ENCODE measurements around the gene LRRC72. TPM values are rescaled to one million over a fixed set of nuclear protein-coding genes. Genes with fewer than 3 reads are reported as not detected.
"Not testable (repeated sequence)": the region's sequence is repeated elsewhere in the genome, so short reads cannot be mapped to it uniquely, and the experiment has no call there.

LRRC72 gene
- total RNA-seq, 4 donors from 2014 or later: not detected

GRCh38 chr7:16529697-16530096 is 3.1 kb downstream of the LRRC72 start:
- no peaks in the 10 kb centered on the region for H3K36me3 ChIP-seq
- H3K27ac ChIP-seq: no peak overlapping the region
- no peaks in the 10 kb centered on the region for H3K27me3 ChIP-seq
- WGBS: 100% methylated on average over 1 of the region's 1 CpG
- no peaks in the 10 kb centered on the region for H3K4me1 ChIP-seq
- H3K9me3 ChIP-seq: no peaks in the 10 kb centered on the region
- H3K4me3 ChIP-seq: no peak overlapping the region
- TF ChIP-seq POLR2A (IDR thresholded peaks at IDR 0.05): no peak
- no peak for TF ChIP-seq POLR2AphosphoS5 (IDR thresholded peaks at IDR 0.05)
- TF ChIP-seq EP300 (IDR thresholded peaks at IDR 0.05): no peak
- no peak for TF ChIP-seq CTCF (IDR thresholded peaks at IDR 0.05)
- no peak for DNase-seq (ENCODE audit: low spot score in 2 of 2)

GRCh38 chr7:16531707-16532106 is 5.1 kb downstream of the LRRC72 start:
- no peaks in the 10 kb centered on the region for H3K27me3 ChIP-seq
- TF ChIP-seq EP300 (IDR thresholded peaks at IDR 0.05): no peak
- no peak for TF ChIP-seq POLR2A (IDR thresholded peaks at IDR 0.05)
- no peak for TF ChIP-seq CTCF (IDR thresholded peaks at IDR 0.05)
- TF ChIP-seq POLR2AphosphoS5 (IDR thresholded peaks at IDR 0.05): no peak
- H3K4me1 ChIP-seq: no peaks in the 10 kb centered on the region
- H3K4me3 ChIP-seq: no peak overlapping the region
- H3K36me3 ChIP-seq: no peaks in the 10 kb centered on the region
- no peak overlapping the region for H3K27ac ChIP-seq
- no peaks in the 10 kb centered on the region for H3K9me3 ChIP-seq
- 50% methylated on average over 1 of the region's 1 CpG for WGBS
- no peak for DNase-seq (ENCODE audit: low spot score in 2 of 2)

GRCh38 chr7:16532272-16532671 is 5.6 kb downstream of the LRRC72 start:
- Histone ChIP-seq H3K27ac (no peak overlapping the region), H3K4me3 (no peak overlapping the region)
- WGBS: 29% methylated on average over 1 of the region's 1 CpG

GRCh38 chr7:16535500-16535899 is 8.9 kb downstream of the LRRC72 start:
- DNase-seq (ENCODE audit: low spot score in 2 of 2): no peak
- no peak overlapping the region for H3K27ac ChIP-seq
- H3K4me3 ChIP-seq: no peak overlapping the region
- no peaks in the 10 kb centered on the region for H3K27me3 ChIP-seq
- 77% methylated on average over 2 of the region's 2 CpGs for WGBS
- H3K4me1 ChIP-seq: no peaks in the 10 kb centered on the region
- no peak for TF ChIP-seq CTCF (IDR thresholded peaks at IDR 0.05)
- no peak for TF ChIP-seq EP300 (IDR thresholded peaks at IDR 0.05)
- TF ChIP-seq POLR2A (IDR thresholded peaks at IDR 0.05): no peak
- TF ChIP-seq POLR2AphosphoS5 (IDR thresholded peaks at IDR 0.05): no peak
- H3K36me3 ChIP-seq: no peaks in the 10 kb centered on the region
- no peaks in the 10 kb centered on the region for H3K9me3 ChIP-seq

More at GRCh38 chr7:16532272-16532671, 5.6 kb downstream of the LRRC72 start:
- H3K9me3 ChIP-seq: no peaks in the 10 kb centered on the region
- H3K4me1 ChIP-seq: no peaks in the 10 kb centered on the region
- no peak for DNase-seq (ENCODE audit: low spot score in 2 of 2)
- TF ChIP-seq CTCF (IDR thresholded peaks at IDR 0.05) (no peak), EP300 (IDR thresholded peaks at IDR 0.05) (no peak), POLR2A (IDR thresholded peaks at IDR 0.05) (no peak), POLR2AphosphoS5 (IDR thresholded peaks at IDR 0.05) (no peak)
- no peaks in the 10 kb centered on the region for H3K27me3 ChIP-seq
- H3K36me3 ChIP-seq: no peaks in the 10 kb centered on the region

- not testable (repeated sequence) for H3K4me3 ChIP-seq; H3K9me3 ChIP-seq; H3K27me3 ChIP-seq; H3K36me3 ChIP-seq; DNase-seq (ENCODE audit: low spot score in 2 of 2); H3K27ac ChIP-seq; H3K4me1 ChIP-seq
- 96% methylated on average over 2 of the region's 2 CpGs for WGBS
These were observed 13.9 kb downstream of the LRRC72 start for GRCh38 chr7:16540559-16540958.

GRCh38 chr7:16542401-16542800 is 15.8 kb downstream of the LRRC72 start:
- Histone ChIP-seq H3K4me3 (no peak overlapping the region), H3K27me3 (no peaks in the 10 kb centered on the region), H3K9me3 (no peaks in the 10 kb centered on the region), H3K4me1 (no peaks in the 10 kb centered on the region), H3K27ac (no peak overlapping the region), H3K36me3 (no peaks in the 10 kb centered on the region)
- 89% methylated on average over 2 of the region's 2 CpGs for WGBS
- TF ChIP-seq CTCF (IDR thresholded peaks at IDR 0.05): no peak
- no peak for TF ChIP-seq EP300 (IDR thresholded peaks at IDR 0.05)
- TF ChIP-seq POLR2A (IDR thresholded peaks at IDR 0.05): no peak
- TF ChIP-seq POLR2AphosphoS5 (IDR thresholded peaks at IDR 0.05): no peak
- no peak for DNase-seq (ENCODE audit: low spot score in 2 of 2)

All from suprapubic skin (tissue), 4 donors.